GM12892 (cell line): Measurements from ENCODE around the gene SULT4A1.
A peak's percentile ranks its signal among the peaks of the same experiment; 100 is the strongest.

ENCODE experiments used
- DNase-seq: peaks from one replicate; pipeline ENCODE4 v3.0.0; 2011; ENCODE audit not compliant: insufficient read length
- FAIRE-seq: peaks from 2 replicates; lab custom pipeline; 2011; peaks lifted over from hg19 to GRCh38; lab: Jason Lieb, UNC
- POLR2A ChIP-seq: IDR thresholded peaks from 2 replicates; pipeline ENCODE4 v1.6.1; 2011; ENCODE audit warnings: low read depth, low read length, control low read depth
- POLR2AphosphoS5 ChIP-seq: IDR thresholded peaks from 2 replicates; pipeline ENCODE4 v1.6.1; 2011; ENCODE audit warnings: low read depth, low read length, control low read depth
- TAF1 ChIP-seq: IDR thresholded peaks from 2 replicates; pipeline ENCODE4 v1.6.1; 2011; ENCODE audit warnings: low read depth, mild to moderate bottlenecking, control low read depth, low read length, borderline replicate concordance

SULT4A1 gene

GRCh38 chr22:43819931-43820640 lies 42.2 kb downstream of the SULT4A1 start:
- DNase-seq: no peak
- no peak for FAIRE-seq

GRCh38 chr22:43819421-43819921 lies 42.8 kb downstream of the SULT4A1 start:
- TF ChIP-seq POLR2A: no peak
- TF ChIP-seq TAF1: no peak
- TF ChIP-seq POLR2AphosphoS5: no peak
- DNase-seq (no peak), FAIRE-seq (no peak)

More at GRCh38 chr22:43819931-43820640, 42.2 kb downstream of the SULT4A1 start:
- TF ChIP-seq TAF1 (no peak), POLR2AphosphoS5 (no peak), POLR2A (no peak)

- TF ChIP-seq POLR2AphosphoS5 (no peak), TAF1 (no peak), POLR2A (no peak)
- FAIRE-seq (no peak), DNase-seq (no peak)
These were observed 43.3 kb downstream of the SULT4A1 start for GRCh38 chr22:43818981-43819380.

- FAIRE-seq (no peak), DNase-seq (no peak)
- TF ChIP-seq POLR2AphosphoS5: no peak
- TF ChIP-seq TAF1: no peak
- no peak for TF ChIP-seq POLR2A
These were observed 44.9 kb downstream of the SULT4A1 start for GRCh38 chr22:43817402-43817801.

- FAIRE-seq (no peak), DNase-seq (no peak)
- no peak for TF ChIP-seq TAF1
- TF ChIP-seq POLR2AphosphoS5: no peak
- TF ChIP-seq POLR2A: no peak
These were observed 48.0 kb downstream of the SULT4A1 start for GRCh38 chr22:43814264-43814663.

- DNase-seq (no peak), FAIRE-seq (peak; percentile 84)
- TF ChIP-seq TAF1 (no peak), POLR2AphosphoS5 (no peak; the same call in 1 of the 2 replicates), POLR2A (no peak)
These were observed 49.4 kb downstream of the SULT4A1 start for GRCh38 chr22:43812890-43813289.

- FAIRE-seq: peak; percentile 97
- TF ChIP-seq POLR2A (peak; percentile 77), TAF1 (peak; percentile 69), POLR2AphosphoS5 (peak; percentile 76)
These were observed 50.0 kb downstream of the SULT4A1 start, which contains the start of gene EFCAB6 for GRCh38 chr22:43812149-43812842. EFCAB6 (minus strand) TSS chr22:43812305; CDS start chr22:43782318, 29,987 bp downstream.

GRCh38 chr22:43811777-43812148 lies 50.5 kb downstream of the SULT4A1 start:
- no peak for DNase-seq
- no peak for FAIRE-seq
- TF ChIP-seq POLR2AphosphoS5 (no peak), POLR2A (no peak), TAF1 (no peak)

More at GRCh38 chr22:43812149-43812842, 50.0 kb downstream of the SULT4A1 start, which contains the start of gene EFCAB6:
- DNase-seq: peak; percentile 84

- TF ChIP-seq TAF1 (no peak), POLR2A (no peak), POLR2AphosphoS5 (no peak)
- no peak for DNase-seq
- FAIRE-seq: peak; percentile 44
These were observed 59.3 kb downstream of the SULT4A1 start for GRCh38 chr22:43802897-43803495.

GRCh38 chr22:43800970-43801369 lies 61.3 kb downstream of the SULT4A1 start:
- no peak for FAIRE-seq
- no peak for DNase-seq
- TF ChIP-seq POLR2AphosphoS5: no peak
- TF ChIP-seq TAF1: no peak
- TF ChIP-seq POLR2A: no peak

- TF ChIP-seq POLR2A (no peak), TAF1 (no peak), POLR2AphosphoS5 (no peak)
- peak; percentile 76 for FAIRE-seq
- no peak for DNase-seq
These were observed 63.8 kb downstream of the SULT4A1 start for GRCh38 chr22:43798492-43798891.
